A172 (cell line): ENCODE results near the gene ADH1B. TPM values are rescaled to one million over a fixed set of nuclear protein-coding genes. Genes with fewer than 3 reads are reported as not detected.

Experiments
- total RNA-seq: library from RNA; depleted of rRNA; stranded (reverse); fragments of >200 nt; shearing (Covaris generic); gene quantifications from 2 replicates; pipeline ENCODE4 v1.2.3, GENCODE V29; 2014; rRNA removed

The ADH1B gene
- total RNA-seq, 1 experiment from 2014 or later = not detected

Other genes starting within 250 kb of the ADH1B start
- gene ADH5, start 232.6 kb downstream of the ADH1B start, total RNA-seq = 287 and 332 TPM in 2 replicates
- gene ADH4, start 177.1 kb downstream of the ADH1B start, total RNA-seq = not detected in 2 replicates
- not detected in 2 replicates for gene ADH6, start 102.2 kb downstream of the ADH1B start, total RNA-seq
- gene ADH1A, start 30.4 kb downstream of the ADH1B start, total RNA-seq = not detected in 2 replicates
- 0.05 TPM in 1 of 2 replicates, not detected in the other for gene ADH1C, start 31.3 kb upstream of the ADH1B start, total RNA-seq
- gene ADH7, start 113.9 kb upstream of the ADH1B start, total RNA-seq = not detected in 2 replicates
- gene C4orf17, start 189.6 kb upstream of the ADH1B start, total RNA-seq = not detected in 2 replicates
- 11.3 and 17.0 TPM in 2 replicates for gene TRMT10A, start 242.6 kb upstream of the ADH1B start, total RNA-seq